GM21423 (cell line): ENCODE measurements around the gene HOXC13.

Experiments
- ATAC-seq: cut with Tn5 transposase; IDR thresholded peaks from one replicate; pipeline ENCODE4 v1.9.1; 2021; ENCODE audit warnings: mild to moderate bottlenecking, moderate library complexity; ENCODE audit not compliant: unreplicated experiment

HOXC13 gene

GRCh38 chr12:53937596-53938325 is 870 bp upstream of the HOXC13 start:
- no peak for ATAC-seq

- ATAC-seq: no peak
These were observed 794 bp downstream of the HOXC13 start for GRCh38 chr12:53939141-53940108.

- ATAC-seq: no peak
These were observed 1.9 kb downstream of the HOXC13 start for GRCh38 chr12:53940443-53941014.

- no peak for ATAC-seq
These were observed 2.6 kb downstream of the HOXC13 start for GRCh38 chr12:53941187-53941586.

DNA sequence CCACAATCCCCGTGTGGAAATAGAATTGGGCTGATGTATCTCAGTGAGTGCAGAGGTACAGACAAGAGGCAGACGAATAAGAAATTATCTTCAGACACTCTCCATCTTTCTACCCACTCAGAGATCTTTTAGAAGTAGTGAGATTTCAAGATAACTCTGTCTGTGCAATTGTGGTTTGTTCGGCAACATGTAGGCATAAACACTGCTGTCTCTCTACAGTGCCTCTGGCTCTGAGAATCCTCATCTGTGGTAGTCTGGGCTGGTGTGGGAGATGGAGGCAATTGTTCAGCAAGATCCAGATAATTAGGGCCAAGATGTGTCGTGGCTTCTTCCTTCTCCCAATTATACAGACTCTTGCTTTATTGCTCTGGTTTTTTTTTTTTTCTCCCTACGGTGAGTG is 3.1 kb downstream of the HOXC13 start:
- ATAC-seq: no peak

GRCh38 chr12:53942467-53942997 is 3.9 kb downstream of the HOXC13 start:
- ATAC-seq: no peak

DNA sequence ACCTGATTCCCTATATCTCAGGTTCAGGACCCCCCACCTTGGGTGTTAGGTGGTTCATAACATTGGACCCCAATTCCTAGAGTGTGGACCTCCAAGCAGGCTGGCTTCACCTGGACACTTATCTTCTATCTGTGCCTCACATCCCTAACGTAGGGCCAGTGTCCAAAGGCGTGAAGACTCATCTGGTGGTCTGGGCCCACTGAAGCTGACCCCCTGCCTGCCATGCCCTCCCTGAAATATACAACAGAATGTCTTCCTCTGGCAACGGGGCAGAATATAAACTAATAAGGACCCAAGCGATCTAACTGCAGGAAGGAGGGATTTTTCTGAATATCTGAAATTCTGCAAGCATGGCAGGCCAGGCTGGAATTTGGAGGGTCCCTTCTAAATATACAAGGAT is 5.6 kb downstream of the HOXC13 start:
- no peak for ATAC-seq

DNA sequence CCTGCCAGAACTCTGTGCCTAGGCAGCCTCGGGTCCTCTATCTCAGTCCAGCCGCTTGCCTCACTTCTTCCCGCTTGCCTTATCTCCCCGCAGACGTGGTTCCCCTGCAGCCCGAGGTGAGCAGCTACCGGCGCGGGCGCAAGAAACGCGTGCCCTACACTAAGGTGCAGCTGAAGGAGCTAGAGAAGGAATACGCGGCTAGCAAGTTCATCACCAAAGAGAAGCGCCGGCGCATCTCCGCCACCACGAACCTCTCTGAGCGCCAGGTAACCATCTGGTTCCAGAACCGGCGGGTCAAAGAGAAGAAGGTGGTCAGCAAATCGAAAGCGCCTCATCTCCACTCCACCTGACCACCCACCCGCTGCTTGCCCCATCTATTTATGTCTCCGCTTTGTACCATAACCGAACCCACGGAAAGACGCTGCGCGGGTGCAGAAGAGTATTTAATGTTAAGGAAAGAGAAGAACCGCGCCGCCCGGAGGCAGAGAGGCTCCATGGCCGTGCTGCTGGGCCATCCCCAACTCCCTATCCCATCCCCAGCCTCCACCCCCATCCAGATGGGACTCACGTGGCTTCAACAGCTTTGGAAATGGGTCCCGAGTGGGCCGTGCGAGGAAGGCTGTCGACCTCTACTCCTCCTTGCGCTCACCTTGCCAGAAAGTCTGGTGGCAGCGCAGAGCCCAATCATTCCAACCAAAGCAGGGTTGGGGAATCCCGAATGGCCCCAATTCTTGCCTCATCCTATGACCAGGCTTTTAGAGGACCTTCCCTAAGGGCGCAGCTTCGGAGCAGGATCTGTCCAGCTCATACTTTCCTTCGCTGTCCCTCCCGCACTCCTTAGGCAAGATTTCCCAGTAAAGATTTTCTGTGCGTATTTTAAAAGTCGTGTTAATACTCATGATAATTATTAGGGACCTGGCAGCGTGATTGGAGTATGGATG is 6.5 kb downstream of the HOXC13 start:
- ATAC-seq: no peak

GRCh38 chr12:53947743-53948142 is 9.1 kb downstream of the HOXC13 start:
- no peak for ATAC-seq

GRCh38 chr12:53948650-53949593 is 10.3 kb downstream of the HOXC13 start:
- no peak for ATAC-seq

- ATAC-seq: no peak
These were observed 11.2 kb downstream of the HOXC13 start for GRCh38 chr12:53949631-53950436.

- ATAC-seq: no peak
These were observed 11.8 kb downstream of the HOXC13 start for GRCh38 chr12:53950437-53950773.

- no peak for ATAC-seq
These were observed 12.4 kb downstream of the HOXC13 start for GRCh38 chr12:53950789-53951576.

- no peak for ATAC-seq
These were observed 13.1 kb downstream of the HOXC13 start for GRCh38 chr12:53951577-53952334.

GRCh38 chr12:53952335-53952694 is 13.7 kb downstream of the HOXC13 start:
- no peak for ATAC-seq

- ATAC-seq: no peak
These were observed 14.5 kb downstream of the HOXC13 start for GRCh38 chr12:53952871-53953734.
